NCI-H2081 (cell line): ENCODE data around the gene EFCAB8.
"Not testable (repeated sequence)": the region's sequence is repeated elsewhere in the genome, so short reads cannot be mapped to it uniquely, and the experiment has no call there.

Experiments used
- DNase-seq, 2 experiments: peaks; one replicate each; lab custom pipeline; 2025; lab: John Stamatoyannopoulos, UW

Gene EFCAB8

GRCh38 chr20:32912688-32913087 lies 54.0 kb downstream of the EFCAB8 start:
- no peak for DNase-seq

GRCh38 chr20:32914031-32914430 lies 55.3 kb downstream of the EFCAB8 start:
- DNase-seq: no peak

- DNase-seq: no peak
Measured at GRCh38 chr20:32917191-32917950, 58.6 kb downstream of the EFCAB8 start.

GRCh38 chr20:32918296-32918695 lies 59.6 kb downstream of the EFCAB8 start:
- DNase-seq: no peak

GRCh38 chr20:32918751-32919150 lies 60.0 kb downstream of the EFCAB8 start:
- DNase-seq: no peak

- no peak for DNase-seq
Measured at GRCh38 chr20:32920066-32920465, 61.3 kb downstream of the EFCAB8 start.

- no peak for DNase-seq
Measured at GRCh38 chr20:32920530-32921298, 62.0 kb downstream of the EFCAB8 start.

GRCh38 chr20:32922466-32922865 lies 63.7 kb downstream of the EFCAB8 start:
- no peak for DNase-seq

GRCh38 chr20:32924781-32925180 lies 66.1 kb downstream of the EFCAB8 start:
- DNase-seq: no peak

GRCh38 chr20:32925481-32926196 lies 66.9 kb downstream of the EFCAB8 start:
- no peak for DNase-seq

GRCh38 chr20:32929162-32929561 lies 70.4 kb downstream of the EFCAB8 start:
- no peak for DNase-seq

- no peak for DNase-seq
Measured at GRCh38 chr20:32930181-32930580, 71.5 kb downstream of the EFCAB8 start.

- DNase-seq: no peak
Measured at GRCh38 chr20:32930701-32931100, 72.0 kb downstream of the EFCAB8 start.

GRCh38 chr20:32934580-32934979 lies 75.9 kb downstream of the EFCAB8 start:
- no peak for DNase-seq

- no peak for DNase-seq
Measured at GRCh38 chr20:32941155-32941885, 82.6 kb downstream of the EFCAB8 start.

- no peak for DNase-seq
Measured at GRCh38 chr20:32943490-32944052, 84.8 kb downstream of the EFCAB8 start.

GRCh38 chr20:32945710-32946221 lies 87.0 kb downstream of the EFCAB8 start:
- DNase-seq: no peak

GRCh38 chr20:32946629-32947028 lies 87.9 kb downstream of the EFCAB8 start:
- DNase-seq: no peak

- not testable (repeated sequence) for DNase-seq
Measured at GRCh38 chr20:32950539-32950938, 91.8 kb downstream of the EFCAB8 start.

GRCh38 chr20:32957459-32957858 lies 98.7 kb downstream of the EFCAB8 start:
- no peak for DNase-seq

GRCh38 chr20:32958574-32958973 lies 99.9 kb downstream of the EFCAB8 start:
- DNase-seq: no peak
